HG03378 (cell line): ENCODE results near the gene TLR5.

Experiments used
- ATAC-seq: cut with Tn5 transposase; IDR thresholded peaks from one replicate; pipeline ENCODE4 v1.9.1; 2021; ENCODE audit warnings: mild to moderate bottlenecking, moderate library complexity; ENCODE audit not compliant: unreplicated experiment

Gene TLR5

GRCh38 chr1:223110952-223111351 lies 32.1 kb downstream of the TLR5 start:
- ATAC-seq: no peak

GRCh38 chr1:223109581-223110026 lies 33.4 kb downstream of the TLR5 start:
- ATAC-seq: no peak

- ATAC-seq: no peak
These were observed 36.2 kb downstream of the TLR5 start for GRCh38 chr1:223106856-223107255.

DNA sequence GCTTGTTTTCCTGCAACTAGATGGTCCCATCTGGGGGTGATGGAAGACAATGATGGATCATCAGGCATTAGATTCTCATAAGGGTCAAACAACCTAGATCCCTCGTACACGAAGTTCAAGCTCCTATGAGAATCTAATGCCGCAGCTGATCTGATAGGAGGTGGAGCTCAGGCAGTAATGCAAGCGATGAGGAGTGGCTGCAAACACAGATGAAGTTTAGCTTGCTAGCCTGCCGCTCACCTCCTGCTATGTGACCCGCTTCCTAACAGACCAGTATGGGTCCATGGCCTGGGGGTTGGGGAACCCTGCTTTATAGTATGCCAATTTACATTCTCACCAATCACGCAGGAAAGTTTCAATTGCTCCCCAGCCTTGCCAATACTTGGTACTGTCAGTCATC lies 37.5 kb downstream of the TLR5 start:
- no peak for ATAC-seq

DNA sequence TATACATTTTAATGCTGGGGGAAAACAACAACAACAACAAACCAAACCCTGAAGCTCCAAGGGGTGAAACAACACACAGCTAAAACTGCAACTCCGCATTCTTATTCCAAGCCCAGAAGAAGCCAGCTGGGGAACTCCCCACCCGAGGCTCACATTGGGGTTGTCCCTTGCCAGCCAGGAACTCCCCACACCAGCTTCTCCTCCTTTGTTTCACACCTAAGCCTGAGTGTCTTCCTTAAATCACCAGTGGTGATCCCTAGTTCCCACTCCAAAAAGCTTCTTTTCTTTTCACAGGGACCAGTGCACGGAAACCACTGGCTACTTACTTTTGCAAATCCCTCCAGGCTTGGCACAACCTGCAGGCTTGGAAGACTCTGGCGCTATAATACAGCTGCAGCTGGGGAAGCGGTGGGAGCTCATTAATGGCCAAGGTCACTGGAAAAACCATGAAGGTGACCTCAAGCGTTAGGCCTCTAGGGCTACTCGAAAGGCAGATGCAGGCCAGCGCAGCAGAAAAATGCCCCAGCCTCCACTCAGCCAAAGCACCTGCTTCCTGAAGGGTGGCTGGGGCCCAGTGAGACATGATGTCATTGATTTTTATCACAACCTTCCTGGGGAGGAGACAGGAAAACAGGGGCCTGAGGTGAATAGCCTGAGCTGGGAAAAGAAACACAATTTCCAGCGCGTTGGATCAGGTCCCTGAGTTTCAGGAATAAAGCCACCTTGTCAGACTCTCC lies 40.1 kb downstream of the TLR5 start:
- ATAC-seq: no peak

- ATAC-seq: no peak
These were observed 45.3 kb downstream of the TLR5 start for GRCh38 chr1:223097713-223098112.

DNA sequence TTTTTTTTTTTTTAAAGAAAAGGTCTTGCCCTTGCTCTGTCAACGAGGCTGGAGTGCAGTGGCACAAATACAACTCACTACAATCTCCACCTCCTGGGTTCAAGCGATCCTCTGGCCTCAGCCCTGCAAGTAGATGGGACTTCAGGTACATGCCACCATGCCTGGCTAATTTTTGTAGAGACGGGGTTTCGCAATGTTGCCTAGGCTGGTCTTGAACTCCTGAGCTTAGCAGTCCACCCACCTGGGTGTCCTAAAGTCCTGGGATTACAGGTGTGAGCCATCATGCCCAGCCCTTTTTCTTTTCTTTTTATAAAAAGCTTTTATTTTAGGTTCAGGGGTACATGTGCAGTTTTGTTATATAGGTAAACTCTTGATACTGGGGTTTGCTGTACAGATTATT lies 47.2 kb downstream of the TLR5 start:
- no peak for ATAC-seq

GRCh38 chr1:223091896-223092295 lies 51.2 kb downstream of the TLR5 start:
- ATAC-seq: no peak

DNA sequence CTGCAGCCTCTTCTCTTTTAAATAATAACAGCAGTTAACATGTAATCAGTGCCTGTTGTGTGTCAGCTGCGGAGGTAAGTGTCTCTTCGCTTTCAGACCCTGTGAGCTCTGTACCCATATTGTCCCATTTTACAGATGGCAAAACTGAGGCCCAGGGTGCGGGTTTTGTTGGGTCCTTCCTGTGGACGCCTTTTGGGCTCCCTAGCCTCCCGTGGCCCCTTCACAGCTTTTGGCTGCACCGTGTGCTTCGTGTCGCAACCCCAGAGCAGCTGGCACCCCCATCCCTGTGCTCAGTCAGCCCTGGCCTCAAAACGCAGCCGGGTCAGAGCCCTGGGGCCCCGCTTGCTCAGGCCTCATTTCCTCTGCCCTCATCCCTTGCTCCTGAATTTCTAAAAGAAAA lies 53.8 kb downstream of the TLR5 start:
- ATAC-seq: no peak

DNA sequence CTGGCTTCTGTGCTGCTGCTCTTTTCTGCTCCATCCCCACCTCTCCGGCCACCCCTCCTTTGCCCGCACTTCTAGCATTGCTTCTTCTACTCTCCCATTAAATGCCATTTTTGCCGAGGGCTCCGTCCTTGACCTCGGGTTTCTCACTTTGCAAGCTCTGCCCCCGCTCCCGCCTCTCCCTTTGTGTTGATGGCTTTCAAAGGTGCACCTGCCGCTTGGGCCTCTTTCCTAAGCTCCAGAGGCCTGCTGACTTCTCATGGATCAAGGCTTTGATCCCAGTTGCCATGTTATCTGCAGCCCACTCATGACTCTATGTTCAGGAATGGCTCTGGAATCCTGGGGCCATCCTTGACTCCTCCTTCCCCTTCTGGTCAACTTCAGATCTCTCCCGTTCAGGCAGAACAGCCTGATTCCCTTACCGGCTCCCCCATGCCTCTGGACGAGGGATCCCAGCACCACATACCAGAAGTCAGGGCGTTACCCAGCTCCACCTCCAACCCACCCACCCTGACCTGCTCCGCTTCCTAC lies 54.3 kb downstream of the TLR5 start:
- ATAC-seq: no peak

- ATAC-seq: no peak
These were observed 55.5 kb downstream of the TLR5 start for GRCh38 chr1:223087291-223088255.

GRCh38 chr1:223084464-223084866 lies 58.6 kb downstream of the TLR5 start:
- no peak for ATAC-seq

GRCh38 chr1:223083831-223084230 lies 59.2 kb downstream of the TLR5 start:
- ATAC-seq: no peak

- ATAC-seq: no peak
These were observed 60.1 kb downstream of the TLR5 start for GRCh38 chr1:223082914-223083313.

DNA sequence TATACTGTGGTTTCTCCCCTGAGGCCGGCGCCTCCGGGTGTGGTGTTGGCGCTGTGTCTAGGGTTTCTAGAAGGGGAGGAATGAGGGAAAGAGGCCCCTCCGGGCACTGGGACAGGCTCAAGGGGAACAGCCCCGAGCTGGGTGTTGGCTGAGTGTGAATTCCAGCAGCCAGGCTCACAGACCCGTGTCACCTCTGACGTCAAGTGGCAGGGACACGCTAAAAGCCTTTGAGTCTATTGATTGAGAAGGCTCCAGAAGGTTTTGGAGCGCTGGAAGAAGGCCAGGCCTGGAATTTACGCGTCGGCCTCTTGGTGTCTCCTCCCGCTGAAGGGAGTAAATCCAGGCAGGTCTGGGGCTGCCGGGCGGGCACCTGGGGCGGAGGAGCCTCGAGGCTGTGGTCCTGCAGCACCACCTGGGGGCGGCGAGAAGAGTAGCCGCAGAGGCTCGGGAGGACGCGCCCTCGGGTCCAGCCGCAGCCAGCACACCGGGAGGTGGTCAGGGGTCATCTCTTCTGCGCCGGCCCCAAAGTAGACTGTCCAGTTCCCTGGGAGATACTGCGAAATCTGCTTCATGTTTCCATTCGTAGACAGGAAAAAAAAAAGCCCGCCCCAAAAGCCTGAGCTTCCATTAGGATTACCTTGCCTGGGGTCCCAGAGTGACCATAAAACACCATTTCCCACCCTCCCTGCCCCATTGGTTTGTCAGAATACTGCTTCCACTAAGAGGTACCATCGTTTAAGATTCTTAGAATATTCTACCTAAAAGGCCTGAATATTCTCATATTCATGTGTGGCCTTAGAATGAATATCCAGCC lies 61.7 kb downstream of the TLR5 start:
- ATAC-seq: peak; percentile 87

DNA sequence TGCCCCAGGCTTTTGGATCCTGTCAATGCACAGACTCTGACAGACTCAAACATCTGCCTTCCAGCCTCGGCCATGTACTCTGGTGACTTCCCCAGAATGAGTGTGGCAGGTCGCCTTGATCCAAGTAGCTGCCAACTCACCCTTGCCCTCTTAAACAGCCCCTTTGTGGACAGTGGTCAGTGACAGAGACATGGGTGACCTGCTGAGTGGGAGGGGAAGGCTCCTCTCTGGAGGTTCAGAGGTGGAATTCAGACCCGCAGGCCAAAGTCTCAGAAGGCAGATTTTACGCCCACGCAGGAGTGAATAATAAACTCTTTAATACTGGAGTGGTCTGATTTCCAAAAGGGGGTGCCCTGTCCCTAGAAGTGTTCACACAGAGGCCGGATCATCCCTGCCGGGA lies 63.5 kb downstream of the TLR5 start:
- no peak for ATAC-seq

- no peak for ATAC-seq
These were observed 65.7 kb downstream of the TLR5 start for GRCh38 chr1:223077247-223077833.

DNA sequence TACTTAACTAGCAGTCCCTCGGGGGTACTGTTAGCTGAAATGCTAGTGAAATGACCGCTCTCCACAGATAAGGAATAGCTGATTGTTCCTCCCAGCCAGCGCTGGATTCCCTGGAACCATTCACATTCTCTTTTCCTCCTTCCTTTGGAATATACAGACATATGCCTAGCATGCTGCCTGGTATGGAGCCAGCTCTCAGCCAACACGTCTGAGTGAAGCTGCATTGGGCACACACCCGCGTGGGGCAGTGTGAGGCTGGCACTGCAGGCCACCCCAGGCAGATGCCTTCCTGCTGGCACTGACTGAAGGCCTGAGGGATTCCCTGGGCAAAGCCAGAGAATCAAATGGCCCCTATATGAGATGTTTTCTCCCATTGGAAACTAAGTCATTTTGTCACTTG lies 66.7 kb downstream of the TLR5 start:
- ATAC-seq: no peak

GRCh38 chr1:223075834-223076233 lies 67.2 kb downstream of the TLR5 start:
- no peak for ATAC-seq

DNA sequence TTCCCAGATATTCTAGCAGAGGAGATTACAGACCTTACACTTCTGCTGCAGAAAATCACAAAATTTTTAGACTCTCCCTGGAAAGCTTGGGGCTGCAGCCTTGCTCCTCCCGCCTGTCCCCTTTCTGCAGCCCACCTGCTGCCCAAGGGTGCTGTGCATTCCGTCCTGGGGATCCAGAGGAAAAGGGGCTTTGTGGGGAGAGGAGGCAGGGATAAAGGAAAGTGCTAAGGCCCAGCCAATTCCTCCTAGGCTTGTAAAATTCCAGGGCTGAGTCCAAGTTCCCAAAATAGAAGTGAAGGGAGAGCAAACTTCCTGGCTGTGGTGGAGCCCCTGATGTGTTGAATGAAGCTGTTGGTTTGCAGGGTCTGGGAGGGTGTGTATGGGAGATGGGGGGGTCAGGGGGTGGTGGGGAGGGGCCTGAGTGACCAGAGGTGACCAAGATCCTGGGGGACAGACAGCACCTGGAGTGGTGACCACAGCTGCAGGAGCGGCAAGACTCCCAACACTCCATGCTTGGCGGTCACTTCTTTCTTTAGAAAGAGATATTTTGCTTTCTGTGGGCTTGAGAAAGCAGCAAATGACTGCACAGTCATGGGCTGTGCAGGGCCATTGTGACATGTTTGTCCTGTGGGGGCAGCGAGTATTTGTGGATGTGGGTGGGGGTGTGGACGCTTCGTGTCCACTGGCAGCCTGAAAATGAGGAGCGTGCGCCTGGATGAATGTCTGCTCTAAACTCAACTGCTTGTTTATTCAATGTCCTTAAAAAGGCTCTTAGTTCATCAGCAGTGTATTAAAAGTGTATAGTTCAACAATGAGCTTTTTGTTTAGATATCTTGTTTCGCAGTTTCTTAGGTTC lies 68.4 kb downstream of the TLR5 start:
- no peak for ATAC-seq
